Pancreas (tissue), 10 donors: ENCODE measurements around the gene AGXT. TPM values are rescaled to one million over a fixed set of nuclear protein-coding genes. Genes with fewer than 3 reads are reported as not detected.

Source experiments
- ATAC-seq, 4 donors: fragments of 200-7000 bp; cut with Tn5 transposase; one replicate each; pipeline versions ENCODE4 v1.8.0 to v1.9.1; 2020; ENCODE audit warnings: mild to moderate bottlenecking in 4 of 4, moderate library complexity in 4 of 4
- DNase-seq, 6 donors: peaks; one replicate each; pipeline ENCODE4 v3.0.0-alpha.2; 2020
- FAIRE-seq: peaks from 2 replicates; lab custom pipeline; 2012; peaks lifted over from hg19 to GRCh38; lab: Jason Lieb, UNC
- H3K27ac ChIP-seq, 4 donors: fragments of 200-600 bp; sonication (generic); 1 replicate in 3 of 4; 2 replicates in 1 of 4; pipeline versions ENCODE4 v1.5.0 to v1.8.0; 2020
- H3K27me3 ChIP-seq, 4 donors: fragments of 200-600 bp; one replicate each; pipeline ENCODE4 v1.8.0; 2021
- H3K36me3 ChIP-seq, 3 donors: fragments of 200-600 bp; sonication (generic) in 1 of 3; one replicate each; pipeline versions ENCODE4 v1.5.0 to v1.8.0; 2020 to 2021
- H3K4me1 ChIP-seq, 3 donors: fragments of 200-600 bp; one replicate each; pipeline ENCODE4 v1.8.0; 2021
- H3K4me3 ChIP-seq, 4 donors: fragments of 200-600 bp; sonication (generic) in 2 of 4; one replicate each; pipeline versions ENCODE4 v1.5.0 to v1.8.0; 2020 to 2021
- H3K9me3 ChIP-seq, 4 donors: fragments of 200-600 bp; one replicate each; pipeline ENCODE4 v1.8.0; 2021
- WGBS, 2 donors: extraction: QIAGEN DNeasy Blood & Tissue Kit; methylation state at CpG; one replicate each; pipeline ENCODE4 v1.1.7; 2013; 5-methylcytosine and 5-hydroxymethylcytosine counted together
- intact Hi-C, 3 donors: fragments of 100-400 bp; cut with DNase I; formaldehyde crosslinking; loops; one replicate each; pipeline versions ENCODE4 v1.11.1 to v1.14.2; 2022
- polyA plus RNA-seq, 2 donors: library from polyadenylated mRNA; stranded (reverse); fragments of 200-250 nt; gene quantifications; one replicate each; pipeline ENCODE4 v1.2.3, GENCODE V29; 2013
- total RNA-seq, 6 donors: library from RNA; stranded (reverse); fragmentation: NEBNext Ultra II Directional in 4 of 6; extraction: Animal tissue kit (Norgen Biotek cat#: 25700) in 4 of 6; gene quantifications; one replicate each; pipeline versions ENCODE4 v1.2.1 to v1.2.4, GENCODE V29; 2021 to 2023
- TF ChIP-seq, protein P1 (sequence below), 4 donors: fragments of 200-600 bp; sonication (generic) in 3 of 4; IDR thresholded peaks; one replicate each; pipeline versions ENCODE4 v1.5.0 to v1.8.0; 2021; ENCODE audit warnings: antibody characterized with exemption in 4 of 4
- donor health status: healthy with polysubstance abuse.
- donor health status: DM: no; HTN: no; CAD: no; lungs with moderate emphysema.
- donor health status: DM: no; HTN: no; CAD: no.
- donor health status: control.
- donor health status: control.
- donor health status: Bipolar disorder and iron deficiency.
- donor health status: DM: yes; HTN: yes; CAD: no.
- donor health status: DM: no; HTN: no; CAD: no.
- donor health status: DM: no; HTN: no; CAD: no.
- donor health status: DM: yes; HTN: yes; CAD: no.

Gene AGXT
- total and polyA plus RNA-seq, 8 donors, result 0.07 to 0.76 (median 0.08) TPM; not detected in 5

DNA sequence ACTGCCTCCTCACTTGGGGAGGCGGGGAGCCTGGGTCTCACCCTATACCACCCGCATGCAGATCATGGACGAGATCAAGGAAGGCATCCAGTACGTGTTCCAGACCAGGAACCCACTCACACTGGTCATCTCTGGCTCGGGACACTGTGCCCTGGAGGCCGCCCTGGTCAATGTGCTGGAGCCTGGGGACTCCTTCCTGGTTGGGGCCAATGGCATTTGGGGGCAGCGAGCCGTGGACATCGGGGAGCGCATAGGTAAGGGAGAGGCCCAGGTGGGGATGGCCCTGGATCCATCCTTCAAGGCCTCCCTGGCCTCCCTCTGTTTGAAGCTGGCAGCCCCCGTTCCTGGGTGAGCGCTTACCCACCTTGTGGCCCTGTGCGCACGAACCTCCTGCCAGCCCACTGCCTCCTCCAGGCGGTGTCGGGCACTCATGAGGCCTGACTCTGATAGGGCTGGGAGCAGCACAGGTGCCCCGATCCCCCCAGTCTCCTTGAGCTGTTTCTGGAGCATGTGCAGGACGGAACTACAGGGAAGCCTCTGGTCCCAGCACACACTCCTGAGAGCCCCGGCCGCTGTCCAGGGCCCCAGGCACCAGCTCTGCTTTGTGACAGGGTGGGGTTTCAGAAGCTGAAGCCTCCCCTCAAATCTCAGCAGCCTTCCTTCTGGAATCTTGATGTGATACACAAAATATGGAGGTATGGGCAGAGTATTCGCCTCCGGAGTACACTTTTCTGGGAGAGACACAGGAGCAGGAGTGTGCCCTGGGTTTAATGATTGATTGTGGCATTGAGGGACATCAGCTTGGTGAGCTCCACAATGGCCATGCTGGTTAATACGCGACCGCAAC lies 708 bp downstream of the AGXT start:
- no peaks in the 10 kb centered on the region for H3K27me3 ChIP-seq
- no peaks in the 10 kb centered on the region for H3K9me3 ChIP-seq
- no peak overlapping the region for H3K4me3 ChIP-seq
- intact Hi-C loops, result no loop called here
- DNase-seq (peak in 2 of 6 donors; percentile 43 to 55), FAIRE-seq (no peak), ATAC-seq (no peak)
- H3K36me3 ChIP-seq, result no peaks in the 10 kb centered on the region
- H3K27ac ChIP-seq, result no peak overlapping the region
- H3K4me1 ChIP-seq, result no peaks in the 10 kb centered on the region
- 82 to 90% methylated on average over 25 of the region's 25 CpGs for WGBS, 2 donors
- TF ChIP-seq, protein P1, sequence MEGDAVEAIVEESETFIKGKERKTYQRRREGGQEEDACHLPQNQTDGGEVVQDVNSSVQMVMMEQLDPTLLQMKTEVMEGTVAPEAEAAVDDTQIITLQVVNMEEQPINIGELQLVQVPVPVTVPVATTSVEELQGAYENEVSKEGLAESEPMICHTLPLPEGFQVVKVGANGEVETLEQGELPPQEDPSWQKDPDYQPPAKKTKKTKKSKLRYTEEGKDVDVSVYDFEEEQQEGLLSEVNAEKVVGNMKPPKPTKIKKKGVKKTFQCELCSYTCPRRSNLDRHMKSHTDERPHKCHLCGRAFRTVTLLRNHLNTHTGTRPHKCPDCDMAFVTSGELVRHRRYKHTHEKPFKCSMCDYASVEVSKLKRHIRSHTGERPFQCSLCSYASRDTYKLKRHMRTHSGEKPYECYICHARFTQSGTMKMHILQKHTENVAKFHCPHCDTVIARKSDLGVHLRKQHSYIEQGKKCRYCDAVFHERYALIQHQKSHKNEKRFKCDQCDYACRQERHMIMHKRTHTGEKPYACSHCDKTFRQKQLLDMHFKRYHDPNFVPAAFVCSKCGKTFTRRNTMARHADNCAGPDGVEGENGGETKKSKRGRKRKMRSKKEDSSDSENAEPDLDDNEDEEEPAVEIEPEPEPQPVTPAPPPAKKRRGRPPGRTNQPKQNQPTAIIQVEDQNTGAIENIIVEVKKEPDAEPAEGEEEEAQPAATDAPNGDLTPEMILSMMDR (IDR thresholded peaks at IDR 0.05), result no peak

DNA sequence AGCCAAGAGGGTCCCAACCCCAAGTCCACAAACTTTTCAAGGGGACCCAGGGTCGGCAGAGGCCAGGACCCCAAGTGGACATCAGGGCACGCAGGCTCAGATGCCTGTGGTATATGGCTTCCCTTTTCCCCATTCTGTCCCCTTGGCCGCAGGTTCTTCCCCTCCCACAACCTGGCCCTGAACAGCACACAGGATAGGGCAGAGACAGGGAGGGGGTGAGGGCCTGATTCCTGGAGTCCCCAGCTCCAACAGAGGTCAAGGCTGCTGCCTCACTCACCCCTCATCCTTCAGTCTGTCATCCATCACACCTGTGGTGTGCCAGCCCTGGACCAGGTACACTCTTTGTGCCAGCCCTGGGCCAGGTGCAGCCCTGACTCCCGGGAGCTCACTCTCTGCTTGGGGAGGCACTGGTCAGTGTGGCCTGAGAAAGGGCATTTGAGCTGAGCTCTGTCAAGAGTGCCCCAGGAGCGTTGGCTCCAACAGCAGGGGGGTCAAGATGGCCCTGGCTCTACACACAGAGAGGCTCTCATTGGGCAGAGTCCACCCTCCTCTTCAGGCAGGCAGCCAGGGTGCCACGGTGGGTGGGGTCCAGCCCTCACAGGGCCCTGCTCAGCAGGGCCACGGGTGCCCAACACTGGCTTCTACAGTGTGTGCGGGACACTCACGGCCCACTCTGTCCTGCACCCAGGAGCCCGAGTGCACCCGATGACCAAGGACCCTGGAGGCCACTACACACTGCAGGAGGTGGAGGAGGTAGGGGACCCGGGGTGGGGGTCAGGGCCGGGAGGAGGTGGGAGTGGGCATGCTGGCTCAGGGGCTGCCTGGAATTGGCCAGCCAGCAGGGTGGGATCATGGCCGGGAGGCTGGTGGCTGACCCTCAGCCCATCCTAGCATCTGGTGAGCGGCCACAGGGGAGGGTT lies 1.6 kb downstream of the AGXT start:
- intact Hi-C loops, result no loop called here
- FAIRE-seq (no peak), ATAC-seq (no peak), DNase-seq (peak in 1 of 6 donors; percentile 54)
- 75 to 80% methylated on average over 15 of the region's 15 CpGs for WGBS, 2 donors
- TF ChIP-seq, protein P1 (IDR thresholded peaks at IDR 0.05), result no peak
- Histone ChIP-seq H3K27me3 (no peaks in the 10 kb centered on the region), H3K36me3 (no peaks in the 10 kb centered on the region), H3K4me1 (no peaks in the 10 kb centered on the region), H3K4me3 (no peak overlapping the region), H3K27ac (no peak overlapping the region), H3K9me3 (no peaks in the 10 kb centered on the region)

- 81 to 84% methylated on average over 16 of the region's 16 CpGs for WGBS, 2 donors
- H3K27ac ChIP-seq, result no peak overlapping the region
- no peaks in the 10 kb centered on the region for H3K9me3 ChIP-seq
- FAIRE-seq (no peak), DNase-seq (peak in 1 of 6 donors; percentile 66), ATAC-seq (no peak)
- no peaks in the 10 kb centered on the region for H3K4me1 ChIP-seq
- no peak overlapping the region for H3K4me3 ChIP-seq
- H3K36me3 ChIP-seq, result no peaks in the 10 kb centered on the region
- intact Hi-C loops, result no loop called here
- TF ChIP-seq, protein P1 (IDR thresholded peaks at IDR 0.05), result no peak
- H3K27me3 ChIP-seq, result no peaks in the 10 kb centered on the region
Measured at GRCh38 chr2:240871071-240871958, 2.7 kb downstream of the AGXT start.

- no peak for FAIRE-seq
- TF ChIP-seq, protein P1 (IDR thresholded peaks at IDR 0.05), result no peak
- WGBS, 2 donors, result 83 to 94% methylated on average over 16 to 17 of the region's 17 CpGs
Measured at GRCh38 chr2:240872317-240873097, 3.9 kb downstream of the AGXT start.

More at GRCh38 chr2:240872317-240873097, 3.9 kb downstream of the AGXT start:
- H3K36me3 ChIP-seq, result no peaks in the 10 kb centered on the region
- H3K27me3 ChIP-seq, result no peaks in the 10 kb centered on the region
- H3K9me3 ChIP-seq, result no peaks in the 10 kb centered on the region
- intact Hi-C loops, result no loop called here
- no peak overlapping the region for H3K27ac ChIP-seq
- H3K4me3 ChIP-seq, result no peak overlapping the region
- ATAC-seq, result no peak
- peaks cover 0 to 3% (median 0%) of the 10 kb centered on the region in 3 donors for H3K4me1 ChIP-seq
- peak in 1 of 6 donors; percentile 48 for DNase-seq
